Kasumi-1 (cell line): ENCODE measurements around the gene FAM111A.
"Not testable (repeated sequence)": the region's sequence is repeated elsewhere in the genome, so short reads cannot be mapped to it uniquely, and the experiment has no call there.

Experiments
- DNase-seq, 2 experiments: peaks; one replicate each; lab custom pipeline; 2025; lab: John Stamatoyannopoulos, UW

The FAM111A gene, protein sequence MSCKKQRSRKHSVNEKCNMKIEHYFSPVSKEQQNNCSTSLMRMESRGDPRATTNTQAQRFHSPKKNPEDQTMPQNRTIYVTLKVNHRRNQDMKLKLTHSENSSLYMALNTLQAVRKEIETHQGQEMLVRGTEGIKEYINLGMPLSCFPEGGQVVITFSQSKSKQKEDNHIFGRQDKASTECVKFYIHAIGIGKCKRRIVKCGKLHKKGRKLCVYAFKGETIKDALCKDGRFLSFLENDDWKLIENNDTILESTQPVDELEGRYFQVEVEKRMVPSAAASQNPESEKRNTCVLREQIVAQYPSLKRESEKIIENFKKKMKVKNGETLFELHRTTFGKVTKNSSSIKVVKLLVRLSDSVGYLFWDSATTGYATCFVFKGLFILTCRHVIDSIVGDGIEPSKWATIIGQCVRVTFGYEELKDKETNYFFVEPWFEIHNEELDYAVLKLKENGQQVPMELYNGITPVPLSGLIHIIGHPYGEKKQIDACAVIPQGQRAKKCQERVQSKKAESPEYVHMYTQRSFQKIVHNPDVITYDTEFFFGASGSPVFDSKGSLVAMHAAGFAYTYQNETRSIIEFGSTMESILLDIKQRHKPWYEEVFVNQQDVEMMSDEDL

DNA sequence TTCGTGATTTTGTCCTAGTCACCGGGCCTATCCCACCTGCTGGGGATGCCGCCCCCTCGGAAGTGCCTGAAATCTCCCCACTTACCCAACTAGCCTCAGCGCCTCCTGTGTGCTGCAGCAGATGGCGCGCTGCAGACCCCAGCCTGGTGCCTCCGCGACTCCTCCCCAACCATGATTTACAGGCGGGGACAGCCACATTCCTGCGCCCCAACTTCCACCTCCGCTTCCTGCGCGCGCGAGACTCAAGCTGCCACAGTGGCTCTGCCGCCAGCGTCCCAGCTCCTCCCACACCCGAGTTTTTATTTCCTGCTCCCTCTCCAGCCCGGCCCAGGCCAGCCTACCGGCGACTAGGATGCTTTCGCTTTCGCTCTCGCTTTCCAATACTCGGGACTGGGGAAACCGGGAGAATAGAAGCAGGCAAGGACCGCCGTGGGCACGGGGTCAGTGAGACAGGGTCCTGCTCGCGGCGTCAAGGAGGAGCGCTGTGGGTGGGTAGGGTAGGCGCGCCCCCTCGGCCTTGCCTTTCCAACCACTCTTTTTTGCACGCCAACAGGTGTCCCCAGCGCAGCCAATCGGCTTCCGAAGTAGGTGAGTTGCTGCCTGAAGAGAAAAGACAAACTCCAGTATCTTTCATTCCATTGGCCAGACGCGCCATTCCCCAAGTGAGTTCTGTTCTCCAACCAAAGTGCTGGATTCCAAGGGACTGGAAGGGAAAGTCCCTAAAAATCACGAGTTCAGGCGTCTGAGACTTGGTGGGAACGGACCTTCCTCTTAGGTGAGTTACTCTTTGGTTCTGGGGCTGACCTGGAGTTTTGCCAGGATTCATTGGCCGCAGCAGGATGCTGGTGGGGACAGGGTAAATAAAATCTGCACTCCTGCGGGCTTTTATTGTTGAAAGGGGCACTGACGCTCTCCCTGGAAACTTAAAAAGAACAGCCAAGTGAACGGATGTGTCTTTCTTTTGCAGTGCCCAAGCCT, at the start of gene FAM111A:
FAM111A (plus strand) TSS at position 327 of the 978 bp plus-strand sequence. CDS start 6,017 bp downstream, outside the sequence.
- DNase-seq: peak; percentile 87 to 90

DNA sequence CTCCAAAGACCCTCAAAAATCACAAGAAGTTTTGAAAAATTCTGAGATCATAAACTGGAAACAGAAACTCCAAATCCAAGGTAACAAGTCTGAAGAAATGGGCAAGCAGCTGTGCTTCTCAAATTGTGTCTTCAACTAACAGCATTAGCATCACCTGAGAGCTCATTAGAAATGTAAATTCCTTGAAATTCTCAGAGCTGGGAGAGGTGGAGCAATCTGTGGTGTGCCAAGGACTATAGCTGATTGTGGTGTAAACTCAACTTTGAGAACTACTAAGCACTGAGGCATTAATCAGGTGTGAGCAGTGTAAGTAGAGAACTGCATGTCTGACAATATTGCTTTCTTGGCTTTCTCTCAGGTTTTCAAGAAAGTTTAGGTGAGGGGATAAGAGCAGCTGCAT, 49.1 kb upstream of the FAM111A start:
- not testable (repeated sequence) for DNase-seq

DNA sequence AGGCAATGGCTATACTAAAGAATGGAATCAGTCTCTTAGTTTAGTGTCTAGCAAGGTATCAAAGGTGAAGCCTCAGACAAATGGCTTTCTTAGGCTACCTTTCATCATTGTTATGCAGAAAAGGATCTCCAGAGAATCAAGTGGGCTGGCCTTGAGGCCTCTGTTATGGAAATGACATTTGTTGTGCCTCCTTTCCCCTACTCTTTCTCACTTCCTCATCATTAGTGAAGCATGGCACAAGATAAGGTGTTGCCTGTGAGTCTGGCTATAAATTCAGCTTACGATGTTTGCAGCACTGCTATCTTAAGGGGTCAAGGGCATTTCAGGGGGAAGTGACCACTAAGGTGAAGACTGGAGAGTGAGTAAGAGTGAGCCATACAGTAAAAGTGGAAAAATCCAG, 47.4 kb upstream of the FAM111A start:
- DNase-seq: not testable (repeated sequence)

DNA sequence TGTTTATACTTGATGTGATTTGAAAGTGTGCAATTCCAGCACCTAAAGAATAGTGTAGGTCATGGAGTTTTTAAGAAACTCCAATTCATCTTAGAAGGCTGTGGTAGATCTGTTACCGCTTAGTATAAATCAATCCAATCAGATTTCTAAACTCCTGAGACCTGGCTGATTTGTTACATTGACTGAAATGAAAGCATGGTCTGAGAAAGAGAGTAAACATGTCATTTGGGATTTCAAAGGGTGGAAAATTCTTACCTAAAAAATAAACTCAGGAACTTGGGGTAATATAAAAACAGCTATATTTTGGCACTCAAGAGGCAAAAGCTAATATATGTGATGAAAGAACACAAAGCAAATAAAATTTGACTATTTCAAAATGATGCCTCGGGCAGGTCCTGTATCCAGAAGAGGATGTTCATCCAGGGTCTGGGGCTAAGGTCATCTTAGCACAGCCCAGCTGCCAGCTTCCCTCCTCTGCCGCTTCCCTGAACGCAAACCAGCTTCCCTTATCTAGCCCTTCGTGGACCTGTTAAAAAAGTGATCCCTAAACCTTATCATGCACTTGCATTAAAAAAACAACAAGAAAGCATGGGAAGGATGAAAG, 46.6 kb upstream of the FAM111A start:
- DNase-seq: not testable (repeated sequence)

DNA sequence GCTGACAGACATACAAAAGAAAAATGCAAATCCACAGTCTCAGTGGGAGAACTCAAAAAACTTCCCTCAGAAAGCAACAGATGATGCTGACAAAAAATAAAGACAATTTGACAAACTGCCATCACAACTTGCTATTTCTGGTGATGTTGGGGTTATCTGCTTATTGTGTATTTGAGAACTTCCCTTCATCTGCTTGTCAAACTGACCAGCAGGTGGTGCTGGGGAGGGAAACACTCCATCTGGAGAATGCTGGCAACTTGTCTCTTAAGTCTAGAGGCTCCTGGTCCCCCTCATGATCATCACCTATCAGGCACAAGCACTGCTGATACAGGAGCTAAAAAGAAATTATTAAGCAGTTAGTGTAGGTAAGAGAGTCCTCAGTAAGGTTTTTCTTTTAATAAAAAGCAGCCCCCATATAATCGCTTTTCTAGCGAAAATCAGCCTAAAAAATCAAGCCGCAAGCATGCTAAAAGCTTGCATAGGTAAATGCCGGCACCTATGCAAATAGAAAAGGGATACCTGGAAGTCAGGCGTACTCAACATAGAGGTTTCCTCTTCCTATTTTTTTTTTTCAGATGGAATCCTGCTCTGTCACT, 45.4 kb upstream of the FAM111A start:
- peak; percentile 55 to 65 for DNase-seq

DNA sequence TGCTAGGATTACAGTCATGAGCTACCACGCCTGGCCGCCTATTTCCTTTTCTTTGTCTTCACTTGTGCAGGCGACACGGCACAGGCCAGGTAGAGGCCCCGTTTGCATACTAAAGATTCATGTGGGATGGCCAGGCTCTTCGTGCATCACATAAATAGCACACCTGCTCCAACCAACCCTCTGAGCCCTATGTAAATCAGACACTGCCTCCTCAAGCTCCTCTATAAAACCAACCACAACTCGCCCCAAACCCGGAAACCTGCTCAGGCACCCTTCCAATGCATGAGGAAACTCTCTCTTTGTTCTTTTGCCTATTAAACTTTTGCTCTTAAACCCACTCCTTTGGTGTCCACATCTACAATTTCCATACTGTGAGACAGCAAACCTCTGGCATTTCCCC, 44.7 kb upstream of the FAM111A start:
- DNase-seq: not testable (repeated sequence)

DNA sequence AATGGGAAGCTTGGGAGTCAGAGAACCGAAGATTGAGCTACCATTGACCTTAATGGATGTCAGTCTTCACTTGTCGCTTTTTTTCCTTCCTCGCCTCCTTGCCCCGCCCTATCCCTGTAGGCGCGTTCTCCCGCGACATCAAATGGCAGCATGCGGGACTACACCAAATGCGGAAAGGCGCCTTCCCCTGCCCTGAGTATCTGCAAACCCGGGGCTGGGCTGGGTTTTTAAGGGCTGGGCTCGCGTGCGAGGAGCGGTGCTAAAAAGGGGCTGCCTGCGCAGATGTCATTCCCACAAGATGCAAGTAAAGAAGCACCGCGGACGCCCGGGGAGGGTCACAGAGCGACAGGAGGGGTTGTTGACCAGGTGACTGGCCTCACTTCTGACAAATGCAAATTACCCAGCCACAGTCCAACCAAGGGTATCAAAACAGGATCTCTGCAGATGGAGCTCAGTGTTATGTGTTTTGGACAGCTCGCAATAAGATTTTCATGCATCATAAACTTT, 40.3 kb upstream of the FAM111A start:
- peak; percentile 19 to 31 for DNase-seq

DNA sequence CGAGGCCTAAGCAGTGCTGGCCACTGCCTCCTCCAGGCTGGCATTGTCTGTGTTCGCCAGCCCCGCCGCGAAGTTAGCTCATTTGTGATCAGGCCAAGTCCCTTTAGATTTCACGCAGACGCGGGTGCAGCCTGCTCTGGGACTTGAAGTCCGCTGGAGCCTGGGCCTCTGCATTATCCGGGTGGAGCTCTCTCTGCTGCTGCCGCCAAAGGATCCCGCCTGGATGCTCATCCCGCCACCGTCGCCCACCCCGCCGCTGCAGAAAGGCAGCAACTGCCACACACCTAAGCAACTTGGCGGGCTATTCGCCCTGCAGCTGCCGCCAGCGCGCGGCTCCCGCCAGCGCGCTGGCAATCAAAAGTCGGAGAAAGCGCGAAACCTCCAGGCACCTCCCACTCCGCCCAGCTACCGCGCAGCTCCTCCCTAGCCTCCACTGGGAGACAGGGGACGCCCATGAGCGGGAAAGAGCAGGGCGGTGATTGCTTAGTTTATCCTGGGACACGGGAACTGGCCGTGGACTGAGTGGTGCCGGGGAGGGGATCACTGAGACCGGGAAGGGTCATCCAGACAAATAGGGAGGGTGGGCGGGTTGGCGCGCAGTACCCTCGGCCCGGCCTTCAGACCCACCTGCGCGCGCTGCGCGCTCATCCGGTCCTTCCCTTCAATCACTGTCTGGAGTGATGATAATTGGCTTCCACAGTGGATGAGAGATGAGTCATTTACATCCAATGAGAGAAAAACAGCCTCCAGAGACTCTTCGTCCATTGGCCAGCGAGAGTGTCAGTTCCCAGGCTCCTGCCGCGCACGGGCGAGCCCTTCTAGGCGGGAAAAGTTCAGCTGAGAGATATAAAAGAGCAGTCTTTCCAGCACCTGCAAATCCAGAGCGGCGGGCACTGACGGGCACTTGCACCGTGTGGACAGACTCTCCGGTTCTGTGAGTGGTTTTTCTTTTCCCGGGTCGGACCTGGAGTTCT, 36.0 kb upstream of the FAM111A start, which contains the start of gene FAM111B:
FAM111B (plus strand) TSS at position 875 of the 974 bp plus-strand sequence. CDS start 2,389 bp downstream, outside the sequence.
- DNase-seq: peak; percentile 14 to 30

DNA sequence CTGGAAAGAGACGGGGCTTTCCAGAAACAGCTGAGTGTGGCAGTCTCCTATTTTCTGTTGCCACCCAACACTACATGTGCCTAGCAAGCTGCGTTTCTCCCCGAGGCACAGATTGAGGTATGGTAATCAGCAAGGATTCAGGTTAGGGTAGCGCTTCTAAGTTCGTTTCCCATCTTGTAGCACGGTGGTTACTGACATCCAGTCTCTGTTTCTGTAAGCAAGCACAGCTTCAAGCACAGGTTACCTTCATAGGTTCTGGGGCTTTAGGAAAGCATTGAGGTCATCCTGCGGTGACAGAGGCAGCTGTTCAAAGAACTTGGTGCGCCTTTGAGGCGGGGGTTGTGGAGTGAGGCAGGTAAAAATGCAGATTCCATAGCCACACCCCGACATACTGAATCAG, 34.9 kb upstream of the FAM111A start:
- DNase-seq: not testable (repeated sequence)

DNA sequence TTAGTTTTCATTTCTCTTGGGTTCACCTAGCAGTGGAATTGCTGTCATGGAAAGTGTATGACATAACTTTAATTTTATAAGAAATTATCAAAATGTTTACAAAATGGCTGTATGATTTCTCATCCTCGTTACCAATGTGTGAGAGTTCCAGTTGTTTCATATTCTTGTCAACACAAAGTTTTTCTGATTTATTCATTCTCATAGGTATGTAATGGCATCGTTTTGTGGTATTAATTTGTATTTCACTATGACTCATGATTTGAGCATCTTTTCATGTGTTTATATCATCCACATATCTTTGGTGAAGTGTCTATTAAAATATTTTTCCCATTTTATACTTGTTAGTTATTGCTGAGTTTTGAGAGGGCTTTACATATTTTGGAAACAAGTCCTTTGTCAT, 30.2 kb upstream of the FAM111A start:
- DNase-seq: no peak

DNA sequence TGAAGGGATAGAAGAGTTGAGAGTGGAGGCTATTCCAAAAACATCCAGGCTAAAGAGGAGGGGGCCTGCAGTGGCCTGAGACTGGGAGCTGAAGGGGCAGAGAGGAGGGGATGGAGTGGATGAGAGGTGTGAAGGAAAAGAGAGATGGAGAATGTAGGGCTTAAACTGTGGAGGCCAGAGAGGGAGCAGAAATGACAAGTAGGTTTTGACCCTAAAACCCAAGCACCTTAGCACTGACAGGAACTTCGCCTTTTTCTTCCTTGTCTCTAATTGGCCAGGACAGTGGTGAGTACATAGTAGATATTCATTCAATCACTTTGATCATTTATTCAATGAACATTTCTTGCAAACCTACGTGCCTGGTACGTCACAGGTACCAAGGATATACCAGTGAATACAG, 28.3 kb upstream of the FAM111A start:
- no peak for DNase-seq

DNA sequence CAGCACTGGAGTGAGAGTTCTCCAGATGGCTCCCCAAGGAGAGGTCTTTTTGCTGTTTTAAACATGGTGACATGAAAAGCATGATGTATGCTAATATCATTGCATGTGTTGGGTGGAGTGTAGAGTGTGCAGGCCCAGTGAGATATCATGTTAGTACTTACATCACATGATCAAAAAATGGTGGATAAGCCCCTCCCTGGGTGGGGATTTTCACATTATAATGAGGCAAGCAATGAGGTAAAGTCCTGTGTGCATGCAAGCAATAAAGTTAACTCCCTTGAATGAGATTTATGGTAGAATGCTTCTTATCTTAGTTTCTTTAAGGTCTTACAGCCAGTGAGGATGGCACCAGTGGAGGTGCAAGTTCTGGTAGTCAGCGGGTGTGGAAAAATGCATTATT, 27.1 kb upstream of the FAM111A start:
- DNase-seq: no peak

DNA sequence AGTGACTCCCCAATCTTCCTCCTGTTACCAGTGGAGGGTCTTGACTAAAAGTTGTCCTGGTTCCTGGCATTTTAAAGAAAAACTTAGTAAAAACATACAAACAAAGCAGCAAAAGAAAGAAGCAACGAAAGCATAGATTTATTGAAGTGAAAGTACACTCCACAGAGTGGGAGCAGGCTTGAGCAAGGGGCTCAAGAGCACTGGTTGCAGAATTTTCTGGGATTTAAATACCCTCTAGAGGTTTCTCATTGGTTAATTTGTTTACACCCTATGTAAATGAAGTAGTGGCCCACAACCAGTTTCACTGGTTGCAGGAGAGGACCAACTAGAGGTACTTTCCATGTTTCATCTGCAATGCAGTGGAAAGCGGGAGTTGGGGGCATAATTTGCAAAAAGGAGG, 24.9 kb upstream of the FAM111A start:
- no peak for DNase-seq

DNA sequence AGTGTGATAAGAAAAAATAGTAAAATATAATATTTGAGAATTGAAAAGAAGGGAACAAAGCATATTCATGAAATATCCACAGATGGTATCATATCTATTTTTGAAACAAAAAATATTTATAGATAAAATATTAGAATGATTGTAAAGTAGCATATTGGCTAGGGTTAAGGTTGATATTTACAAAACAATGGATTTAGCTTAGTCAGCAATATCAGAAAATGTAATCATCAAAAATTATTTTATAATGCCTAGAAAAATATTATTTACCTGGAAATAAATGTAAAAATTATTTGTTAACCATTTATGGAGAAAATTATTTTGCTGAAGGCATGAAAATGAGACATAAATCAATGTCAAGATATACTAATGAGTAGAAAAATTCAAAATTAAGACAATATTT, 22.8 kb upstream of the FAM111A start:
- no peak for DNase-seq

DNA sequence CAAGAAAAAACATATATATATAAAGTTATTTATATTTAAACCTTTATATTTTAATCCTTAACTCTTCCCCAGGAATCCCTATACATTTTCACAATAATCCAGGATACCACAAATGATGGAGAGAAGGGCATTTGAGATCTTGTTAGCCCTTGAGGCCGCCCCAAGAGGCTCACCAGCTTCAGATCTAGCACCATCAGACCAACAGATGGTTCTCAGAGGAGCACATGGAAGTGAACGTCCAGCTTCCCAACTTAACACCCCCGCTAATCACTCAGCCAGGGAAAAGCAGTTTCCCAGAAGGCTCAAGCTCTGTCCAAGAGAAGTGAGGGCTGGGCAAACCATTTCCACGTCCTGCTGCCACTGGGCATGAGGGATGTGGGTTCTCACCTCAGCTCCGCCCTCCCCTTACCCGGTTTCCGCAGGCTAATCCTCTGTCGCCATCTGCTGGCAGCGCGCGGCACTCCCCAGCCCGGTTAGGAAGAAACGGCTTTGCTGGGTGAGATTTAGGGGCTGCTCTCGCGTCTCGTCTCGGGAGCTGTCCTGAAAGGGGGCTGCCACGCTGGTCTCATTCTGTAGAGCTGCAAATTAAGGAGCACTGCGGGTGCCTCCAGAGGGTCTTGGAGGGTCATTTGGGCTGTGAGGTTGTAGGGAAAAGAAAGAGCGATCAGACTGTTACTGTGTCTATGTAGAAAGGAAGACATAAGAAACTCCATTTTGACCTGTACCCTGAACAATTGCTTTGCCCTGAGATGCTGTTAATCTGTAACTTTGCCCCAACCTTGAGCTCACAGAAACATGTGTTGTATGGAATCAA, 6.8 kb upstream of the FAM111A start:
- DNase-seq: peak; percentile 78 to 83

DNA sequence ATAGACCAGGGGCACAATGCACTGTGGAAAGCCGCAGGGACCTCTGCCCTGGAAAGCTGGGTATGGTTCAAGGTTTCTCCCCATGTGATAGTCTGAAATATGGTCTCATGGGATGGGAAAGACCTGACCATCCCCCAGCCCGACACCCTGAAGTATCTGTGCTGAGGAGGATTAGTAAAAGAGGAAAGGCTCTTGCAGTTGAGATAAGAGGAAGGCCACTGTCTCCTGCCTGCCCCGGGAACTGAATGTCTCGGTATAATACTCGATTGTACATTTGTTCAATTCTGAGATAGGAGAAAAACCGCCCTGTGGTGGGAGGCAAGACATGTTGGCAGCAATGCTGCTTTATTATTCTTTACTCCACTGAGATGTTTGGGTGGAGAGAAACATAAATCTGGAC, 6.1 kb upstream of the FAM111A start:
- not testable (repeated sequence) for DNase-seq

DNA sequence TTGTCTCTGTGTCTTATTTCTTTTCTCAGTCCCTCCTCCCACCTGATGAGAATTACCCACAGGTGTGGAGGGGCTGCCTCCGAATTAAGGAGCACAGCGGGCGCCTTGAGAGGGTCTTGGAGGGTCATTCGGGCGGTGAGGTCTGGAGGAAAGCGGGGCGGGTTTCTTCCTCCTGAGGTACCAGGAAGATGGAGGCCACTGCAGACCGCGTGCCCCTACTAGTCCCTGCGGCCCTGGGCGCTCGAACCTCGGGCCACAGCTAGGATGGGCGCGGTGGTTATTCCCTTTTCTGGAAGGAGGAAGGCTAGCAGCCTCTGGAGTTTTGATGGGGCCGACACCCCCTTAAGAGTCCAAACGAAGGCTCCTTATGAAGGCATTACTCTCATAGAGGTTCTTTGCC, 5.5 kb upstream of the FAM111A start:
- DNase-seq: no peak

DNA sequence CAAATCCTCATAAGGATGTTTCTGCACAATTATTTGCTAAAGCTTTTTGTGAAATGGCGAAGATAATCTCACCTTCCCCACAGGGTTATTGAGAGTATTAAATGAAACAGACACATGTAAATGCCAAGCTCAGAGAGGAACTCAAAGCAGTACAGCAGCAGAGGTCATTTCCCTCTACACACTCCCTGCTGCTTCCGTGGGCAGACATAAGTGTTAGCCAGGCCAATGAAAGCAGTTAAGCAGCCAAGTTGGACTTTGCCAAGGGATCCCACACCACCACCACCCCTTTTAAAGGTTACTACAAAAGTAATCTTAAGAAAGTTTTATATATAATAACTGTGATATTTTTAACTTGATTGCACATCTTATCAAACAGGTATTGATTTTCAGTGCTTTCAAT, 4.0 kb upstream of the FAM111A start:
- DNase-seq: no peak

DNA sequence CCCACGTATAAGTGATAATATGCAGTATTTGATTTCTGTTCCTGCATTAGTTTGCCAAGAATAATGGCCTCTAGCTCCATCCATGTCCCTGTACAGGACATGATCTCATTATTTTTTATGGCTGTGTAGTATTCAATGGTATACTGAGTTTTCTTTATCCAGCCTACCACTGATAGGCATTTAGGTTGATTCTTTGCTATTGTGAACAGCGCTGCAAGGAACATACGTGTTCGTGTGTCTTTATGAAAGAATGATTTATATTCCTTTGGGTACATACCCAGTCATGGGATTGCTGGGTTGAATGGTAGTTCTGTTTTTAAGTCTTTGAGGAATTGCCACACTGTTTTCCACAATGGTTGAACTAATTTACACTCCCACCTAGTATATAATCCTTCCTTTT, 1.5 kb upstream of the FAM111A start:
- no peak for DNase-seq
